Ovary (tissue), 3 donors: ENCODE data around the gene RBP5.

ENCODE experiments used
- CTCF ChIP-seq, 3 donors: fragments of 450-650 bp in 2 of 3; fragments of 200-600 bp in 1 of 3; IDR thresholded peaks; one replicate each; pipeline versions ENCODE4 v1.5.1 to v1.8.0; 2016 to 2022; ENCODE audit warnings: antibody characterized with exemption in 3 of 3, mild to moderate bottlenecking in 1 of 3
- EP300 ChIP-seq: sonication (generic); formaldehyde crosslinking; IDR thresholded peaks from one replicate; pipeline ENCODE4 v1.6.1; 2017; ENCODE audit warnings: antibody characterized with exemption
- donor health status: DM: no; HTN: no; CAD: no.

- TF ChIP-seq EP300, result no peak
- TF ChIP-seq CTCF (IDR thresholded peaks at IDR 0.05), result no peak
These were observed 12.8 kb upstream of the RBP5 start for GRCh38 chr12:7141351-7142005.
